ENCODE measurements around the gene UNK. TPM values are rescaled to one million over a fixed set of nuclear protein-coding genes. Genes with fewer than 3 reads are reported as not detected.
"Not testable (repeated sequence)": the region's sequence is repeated elsewhere in the genome, so short reads cannot be mapped to it uniquely, and the experiment has no call there.

Gene UNK
- total and polyA plus RNA-seq, 4 donors, result 15.5 to 72.4 (median 25.7) TPM

DNA sequence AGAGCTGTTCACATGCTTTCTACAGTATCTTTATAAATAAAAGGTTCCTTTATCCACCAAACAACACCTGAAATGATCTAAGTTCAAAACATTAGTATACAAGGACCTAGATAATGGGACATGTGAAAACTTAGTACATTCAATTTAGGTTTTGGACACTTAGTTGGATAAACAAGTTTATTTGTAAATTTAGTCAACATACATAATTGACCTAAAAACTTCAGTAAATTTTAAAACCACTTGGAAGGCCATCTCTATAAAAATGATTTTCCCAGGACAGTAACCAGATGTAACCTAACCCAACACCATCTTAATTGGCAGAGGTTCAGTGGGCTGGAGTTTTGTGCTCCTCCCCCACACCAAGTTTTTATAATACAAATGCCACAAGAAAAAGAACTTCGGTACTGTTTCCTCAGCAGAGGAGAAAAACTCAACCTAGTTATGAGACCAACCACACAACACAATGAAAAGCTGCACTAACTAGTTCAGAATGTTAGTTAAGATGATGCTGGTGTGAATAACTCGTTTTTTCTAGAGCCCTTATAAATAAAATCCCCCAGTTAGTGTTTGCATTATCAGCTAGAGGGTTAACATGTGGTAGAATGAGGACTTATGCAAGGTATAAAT is 7.2 kb upstream of the UNK start:
- H3K27ac ChIP-seq (ENCODE audit: low read depth in 1 of 2, low read length in 1 of 2), result no peak overlapping the region
- ATAC-seq (ENCODE audit: insufficient read depth, low FRiP score) (no peak), DNase-seq (peak in 2 of 3 donors; percentile 64)
- peaks cover 5 to 47% (median 26%) of the 10 kb centered on the region in 4 donors for H3K36me3 ChIP-seq (ENCODE audit: control insufficient read depth in 4 of 4, insufficient read depth in 4 of 4, low read length in 4 of 4)
- peak overlapping the region; percentile 97 for H3K9ac ChIP-seq (ENCODE audit: insufficient read depth in 1 of 2, low read length in 2 of 2)
- H3K9me3 ChIP-seq (ENCODE audit: control insufficient read depth in 4 of 4, insufficient read depth in 3 of 4, low read length in 3 of 4), result no peaks in the 10 kb centered on the region
- 8 to 11% methylated on average over 2 of the region's 2 CpGs for WGBS, 2 donors
- TF ChIP-seq, protein P1, sequence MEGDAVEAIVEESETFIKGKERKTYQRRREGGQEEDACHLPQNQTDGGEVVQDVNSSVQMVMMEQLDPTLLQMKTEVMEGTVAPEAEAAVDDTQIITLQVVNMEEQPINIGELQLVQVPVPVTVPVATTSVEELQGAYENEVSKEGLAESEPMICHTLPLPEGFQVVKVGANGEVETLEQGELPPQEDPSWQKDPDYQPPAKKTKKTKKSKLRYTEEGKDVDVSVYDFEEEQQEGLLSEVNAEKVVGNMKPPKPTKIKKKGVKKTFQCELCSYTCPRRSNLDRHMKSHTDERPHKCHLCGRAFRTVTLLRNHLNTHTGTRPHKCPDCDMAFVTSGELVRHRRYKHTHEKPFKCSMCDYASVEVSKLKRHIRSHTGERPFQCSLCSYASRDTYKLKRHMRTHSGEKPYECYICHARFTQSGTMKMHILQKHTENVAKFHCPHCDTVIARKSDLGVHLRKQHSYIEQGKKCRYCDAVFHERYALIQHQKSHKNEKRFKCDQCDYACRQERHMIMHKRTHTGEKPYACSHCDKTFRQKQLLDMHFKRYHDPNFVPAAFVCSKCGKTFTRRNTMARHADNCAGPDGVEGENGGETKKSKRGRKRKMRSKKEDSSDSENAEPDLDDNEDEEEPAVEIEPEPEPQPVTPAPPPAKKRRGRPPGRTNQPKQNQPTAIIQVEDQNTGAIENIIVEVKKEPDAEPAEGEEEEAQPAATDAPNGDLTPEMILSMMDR (IDR thresholded peaks at IDR 0.05; ENCODE audit: control extremely low read depth, extremely low read depth), result no peak
- peak overlapping the region; percentile 19 for H3K4me3 ChIP-seq
- H3K27me3 ChIP-seq (ENCODE audit: control insufficient read depth in 3 of 3, insufficient read depth in 3 of 3, low read length in 2 of 3), result no peaks in the 10 kb centered on the region
- H3K4me1 ChIP-seq (ENCODE audit: control insufficient read depth in 5 of 5, insufficient read depth in 5 of 5, low read length in 5 of 5), result peaks cover 0 to 17% (median 2%) of the 10 kb centered on the region in 5 donors

DNA sequence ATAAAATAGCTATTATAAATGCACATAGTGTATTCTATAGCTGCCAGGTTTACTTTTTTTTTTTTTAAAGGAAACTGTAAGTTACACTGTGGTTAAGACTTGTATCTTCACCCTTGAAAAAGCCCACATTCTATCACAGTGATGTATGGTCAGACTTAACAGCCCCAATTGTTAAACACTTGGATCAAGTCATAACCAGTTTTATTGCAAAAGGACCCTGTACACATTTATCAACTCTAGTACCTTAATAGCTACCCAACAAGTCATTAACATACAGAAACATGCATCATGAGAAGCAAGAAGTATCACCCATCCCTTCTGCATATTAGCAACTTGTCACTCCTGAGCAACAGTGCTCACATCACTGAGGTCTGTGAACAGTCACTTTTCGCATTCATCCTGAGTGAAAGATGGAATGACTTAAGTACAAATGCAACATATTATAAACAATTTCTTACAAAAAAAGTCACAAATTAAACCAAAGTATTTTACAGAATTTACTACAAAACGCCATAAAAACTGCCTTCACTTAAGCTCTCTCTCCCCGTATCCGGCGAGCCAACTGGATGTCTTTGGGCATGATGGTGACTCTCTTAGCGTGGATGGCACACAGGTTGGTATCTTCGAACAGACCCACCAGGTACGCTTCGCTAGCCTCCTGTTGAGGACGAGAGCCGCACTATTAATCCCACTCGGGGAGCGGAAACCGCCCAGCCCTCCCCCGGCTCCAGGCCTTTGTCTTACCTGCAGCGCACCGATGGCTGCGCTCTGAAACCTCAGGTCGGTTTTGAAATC is 6.3 kb upstream of the UNK start:
- WGBS, 2 donors, result 1% methylated on average over 19 of the region's 19 CpGs
- Histone ChIP-seq H3K27ac (ENCODE audit: low read depth in 1 of 2, low read length in 1 of 2) (peak overlapping the region; percentile 95 to 99), H3K36me3 (ENCODE audit: control insufficient read depth in 4 of 4, insufficient read depth in 4 of 4, low read length in 4 of 4) (peaks cover 5 to 47% (median 26%) of the 10 kb centered on the region in 4 donors), H3K4me3 (peak overlapping the region; percentile 79), H3K4me1 (ENCODE audit: control insufficient read depth in 5 of 5, insufficient read depth in 5 of 5, low read length in 5 of 5) (peaks cover 0 to 22% (median 2%) of the 10 kb centered on the region in 5 donors), H3K9ac (ENCODE audit: insufficient read depth in 1 of 2, low read length in 2 of 2) (peak overlapping the region; percentile 97)
- not testable (repeated sequence) for ATAC-seq (ENCODE audit: insufficient read depth, low FRiP score); H3K9me3 ChIP-seq (ENCODE audit: control insufficient read depth in 4 of 4, insufficient read depth in 3 of 4, low read length in 3 of 4); H3K27me3 ChIP-seq (ENCODE audit: control insufficient read depth in 3 of 3, insufficient read depth in 3 of 3, low read length in 2 of 3)
- peak in 1 of 3 donors; percentile 50 for DNase-seq

DNA sequence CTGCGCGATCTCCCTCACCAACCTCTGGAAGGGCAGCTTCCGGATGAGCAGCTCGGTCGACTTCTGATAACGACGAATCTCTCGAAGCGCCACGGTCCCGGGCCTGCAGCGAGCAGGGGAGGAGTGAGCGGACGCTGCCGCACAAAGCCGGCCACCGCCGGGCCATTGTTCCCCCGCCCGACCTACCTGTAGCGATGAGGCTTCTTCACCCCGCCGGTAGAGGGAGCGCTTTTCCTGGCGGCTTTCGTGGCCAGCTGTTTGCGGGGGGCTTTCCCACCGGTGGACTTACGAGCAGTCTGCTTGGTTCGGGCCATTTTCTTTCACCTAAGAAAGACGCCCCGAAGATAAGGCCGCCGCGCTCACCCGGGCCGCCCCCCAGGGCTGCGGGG is 5.8 kb upstream of the UNK start:
- Histone ChIP-seq H3K4me3 (peak overlapping the region; percentile 79), H3K4me1 (ENCODE audit: control insufficient read depth in 5 of 5, insufficient read depth in 5 of 5, low read length in 5 of 5) (peaks cover 0 to 28% (median 3%) of the 10 kb centered on the region in 5 donors), H3K9ac (ENCODE audit: insufficient read depth in 1 of 2, low read length in 2 of 2) (peak overlapping the region; percentile 97), H3K27me3 (ENCODE audit: control insufficient read depth in 3 of 3, insufficient read depth in 3 of 3, low read length in 2 of 3) (no peaks in the 10 kb centered on the region), H3K36me3 (ENCODE audit: control insufficient read depth in 4 of 4, insufficient read depth in 4 of 4, low read length in 4 of 4) (peaks cover 5 to 47% (median 26%) of the 10 kb centered on the region in 4 donors), H3K27ac (ENCODE audit: low read depth in 1 of 2, low read length in 1 of 2) (peak overlapping the region; percentile 95 to 99), H3K9me3 (ENCODE audit: control insufficient read depth in 4 of 4, insufficient read depth in 3 of 4, low read length in 3 of 4) (no peaks in the 10 kb centered on the region)
- DNase-seq, result peak in 1 of 3 donors; percentile 53
- ATAC-seq (ENCODE audit: insufficient read depth, low FRiP score), result no peak
- TF ChIP-seq, protein P1 (IDR thresholded peaks at IDR 0.05; ENCODE audit: control extremely low read depth, extremely low read depth), result peak; percentile 23
- WGBS, 2 donors, result 0 to 1% methylated on average over 32 to 38 of the region's 38 CpGs
